Panc1 (cell line): ENCODE measurements around the gene VAC14. TPM values are rescaled to one million over a fixed set of nuclear protein-coding genes. Genes with fewer than 3 reads are reported as not detected.

Experiments used
- ATAC-seq: fragments of 200-7000 bp; cut with Tn5 transposase; 2 replicates; pipeline ENCODE4 v1.9.1; 2020; ENCODE audit warnings: mild to moderate bottlenecking, moderate library complexity
- BruUV-seq: library from RNA; stranded (reverse); fragments of 400-500 nt; replicated peaks from 2 replicates; lab custom pipeline; 2021; lab: Mats Ljungman, UMichigan
- CTCF ChIA-PET: fragments of 300-600 bp; sonication (Branson Sonifier 250); formaldehyde crosslinking; loops from one replicate; lab custom pipeline; 2022; ENCODE audit warnings: antibody characterized with exemption; lab: Charles Lee
- POLR2A ChIA-PET: fragments of 300-600 bp; sonication (Branson Sonifier 250); formaldehyde crosslinking; loops from one replicate; lab custom pipeline; 2022; ENCODE audit warnings: antibody characterized with exemption; lab: Charles Lee
- DNase-seq: peaks from one replicate; pipeline ENCODE4 v3.0.0-alpha.2; 2010; ENCODE audit warnings: low read depth, low spot score
- H3K27ac ChIP-seq: 2 replicates; pipeline ENCODE4 v1.5.1; 2011; ENCODE audit warnings: mild to moderate bottlenecking, low read length, inconsistent platforms
- H3K27me3 ChIP-seq: fragments of 200-500 bp; sonication (Bioruptor generic); 2 replicates; pipeline ENCODE4 v1.6.0; 2014; ENCODE audit warnings: low read length, inconsistent platforms; ENCODE audit not compliant: control insufficient read depth, insufficient read depth
- H3K36me3 ChIP-seq: fragments of 200-500 bp; sonication (Bioruptor generic); 2 replicates; pipeline ENCODE4 v1.5.1; 2014; ENCODE audit warnings: inconsistent platforms, mild to moderate bottlenecking, low read length, moderate library complexity; ENCODE audit not compliant: control insufficient read depth, insufficient read depth
- H3K4me1 ChIP-seq: 2 replicates; pipeline ENCODE4 v1.5.1; 2011; ENCODE audit warnings: inconsistent platforms, mild to moderate bottlenecking, low read length, moderate library complexity; ENCODE audit not compliant: control insufficient read depth, insufficient read depth
- H3K4me3 ChIP-seq, 2 experiments: 2 replicates each; pipeline ENCODE4 v1.5.1; 2011 to 2012; ENCODE audit warnings: low read depth in 2 of 2, low read length in 2 of 2, mild to moderate bottlenecking in 2 of 2, inconsistent platforms in 1 of 2, moderate library complexity in 1 of 2
- H3K9me3 ChIP-seq: fragments of 200-500 bp; sonication (Bioruptor generic); 2 replicates; pipeline ENCODE4 v1.5.1; 2014; ENCODE audit warnings: low read depth, mild to moderate bottlenecking, inconsistent platforms, low read length, moderate library complexity; ENCODE audit not compliant: control insufficient read depth, insufficient read depth
- CTCF ChIP-seq: fragments of 450-650 bp; IDR thresholded peaks from 2 replicates; pipeline ENCODE4 v1.5.1; 2017; ENCODE audit warnings: mild to moderate bottlenecking
- POLR2AphosphoS5 ChIP-seq: IDR thresholded peaks from 2 replicates; pipeline ENCODE4 v1.6.1; 2012; ENCODE audit warnings: mild to moderate bottlenecking, low read depth, low read length, moderate library complexity
- REST ChIP-seq, 2 experiments: IDR thresholded peaks; 2 replicates each; pipeline ENCODE4 v1.6.1; 2011 to 2012; ENCODE audit warnings: low read depth in 2 of 2, control low read depth in 1 of 2, low read length in 1 of 2, mild to moderate bottlenecking in 1 of 2, moderate library complexity in 1 of 2; ENCODE audit not compliant: insufficient read depth in 1 of 2
- SIN3A ChIP-seq: IDR thresholded peaks from 2 replicates; pipeline ENCODE4 v1.6.1; 2012; ENCODE audit warnings: low read depth, mild to moderate bottlenecking, low read length, moderate library complexity, borderline replicate concordance; ENCODE audit not compliant: insufficient read depth
- TCF7L2 ChIP-seq: IDR thresholded peaks from 2 replicates; pipeline ENCODE4 v1.6.1; 2011; ENCODE audit warnings: mild to moderate bottlenecking, low read depth, low read length, inconsistent platforms
- in situ Hi-C: cut with HindIII; loops from 2 replicates; pipeline ENCODE4 v1.10.0; 2016; ENCODE audit warnings: low sequenced_read_pairs, low pct_unique_long_range_greater_than_20kb
- intact Hi-C: fragments of 100-400 bp; cut with micrococcal nuclease; formaldehyde crosslinking; loops from one replicate; pipeline ENCODE4 v1.10.0; 2022; ENCODE audit not compliant: unreplicated experiment
- total RNA-seq: library from RNA; stranded (reverse); gene quantifications from one replicate; pipeline ENCODE4 v1.2.1, GENCODE V29; 2021; ENCODE audit not compliant: unreplicated experiment

Gene VAC14
- total RNA-seq, 1 experiment from 2014 or later, result 37.9 TPM

- intact Hi-C loops, result loop anchor here (10.0 kb wide), 1 partner anchor 84 kb away; no protein-coding TSS in a partner anchor
- CTCF ChIA-PET, result no interaction called here
Observed at GRCh38 chr16:70658921-70659320, 142.0 kb downstream of the VAC14 start.

GRCh38 chr16:70657956-70658355 lies 143.0 kb downstream of the VAC14 start:
- Histone ChIP-seq H3K27ac (no peak overlapping the region), H3K36me3 (no peaks in the 10 kb centered on the region), H3K27me3 (no peaks in the 10 kb centered on the region), H3K9me3 (no peaks in the 10 kb centered on the region), H3K4me1 (no peaks in the 10 kb centered on the region), H3K4me3 (no peak overlapping the region)
- no TSS peak for BruUV-seq
- no peak for TF ChIP-seq CTCF
- no peak for TF ChIP-seq POLR2AphosphoS5
- no peak for TF ChIP-seq SIN3A
- intact Hi-C loops, result loop anchor here (10.0 kb wide), 1 partner anchor 83 kb away; no protein-coding TSS in a partner anchor
- ChIA-PET POLR2A (no interaction called here), CTCF (no interaction called here)
- ATAC-seq (no peak), DNase-seq (no peak)
- in situ Hi-C loops, result no loop called here

More at GRCh38 chr16:70658921-70659320, 142.0 kb downstream of the VAC14 start:
- POLR2A ChIA-PET, result no interaction called here
- H3K9me3 ChIP-seq, result no peaks in the 10 kb centered on the region
- TF ChIP-seq CTCF (no peak), TCF7L2 (no peak), SIN3A (no peak)
- no peaks in the 10 kb centered on the region for H3K27me3 ChIP-seq
- no peak overlapping the region for H3K27ac ChIP-seq
- no peak overlapping the region for H3K4me3 ChIP-seq
- H3K4me1 ChIP-seq, result no peaks in the 10 kb centered on the region
- BruUV-seq, result no TSS peak
- in situ Hi-C loops, result no loop called here
- no peaks in the 10 kb centered on the region for H3K36me3 ChIP-seq
- no peak for ATAC-seq
- DNase-seq, result no peak

- ChIA-PET POLR2A (no interaction called here), CTCF (no interaction called here)
- in situ Hi-C loops, result no loop called here
- Histone ChIP-seq H3K36me3 (no peaks in the 10 kb centered on the region), H3K4me1 (no peaks in the 10 kb centered on the region), H3K27ac (no peak overlapping the region), H3K4me3 (no peak overlapping the region), H3K27me3 (no peaks in the 10 kb centered on the region), H3K9me3 (no peaks in the 10 kb centered on the region)
- intact Hi-C loops, result loop anchor here (10.0 kb wide), 1 partner anchor 82 kb away; no protein-coding TSS in a partner anchor
- DNase-seq, result no peak
- no peak for TF ChIP-seq CTCF
- TF ChIP-seq TCF7L2, result no peak
- no peak for TF ChIP-seq SIN3A
- TF ChIP-seq REST (IDR thresholded peaks at IDR 0.05; ENCODE audit: insufficient read depth in 1 of 2, low read depth in 2 of 2, low read length in 1 of 2), result no peak
- TF ChIP-seq POLR2AphosphoS5, result no peak
- BruUV-seq, result no TSS peak
- ATAC-seq, result no peak
Observed at GRCh38 chr16:70656712-70657263, 144.2 kb downstream of the VAC14 start.
